ENCODE data around the gene BET1L.

GRCh38 chr11:253886-254270 lies 46.7 kb upstream of the BET1L start:
- TF ChIP-seq CTCF (IDR thresholded peaks at IDR 0.05) (no peak), POLR2A (IDR thresholded peaks at IDR 0.05) (no peak)
